ENCODE data around the gene TMX4. TPM values are rescaled to one million over a fixed set of nuclear protein-coding genes. Genes with fewer than 3 reads are reported as not detected.
A peak's percentile ranks its signal among the peaks of the same experiment; 100 is the strongest.

Gene TMX4
- total and polyA plus RNA-seq, 5 donors from 2014 or later = 71.7 to 111 (median 90.2) TPM

DNA sequence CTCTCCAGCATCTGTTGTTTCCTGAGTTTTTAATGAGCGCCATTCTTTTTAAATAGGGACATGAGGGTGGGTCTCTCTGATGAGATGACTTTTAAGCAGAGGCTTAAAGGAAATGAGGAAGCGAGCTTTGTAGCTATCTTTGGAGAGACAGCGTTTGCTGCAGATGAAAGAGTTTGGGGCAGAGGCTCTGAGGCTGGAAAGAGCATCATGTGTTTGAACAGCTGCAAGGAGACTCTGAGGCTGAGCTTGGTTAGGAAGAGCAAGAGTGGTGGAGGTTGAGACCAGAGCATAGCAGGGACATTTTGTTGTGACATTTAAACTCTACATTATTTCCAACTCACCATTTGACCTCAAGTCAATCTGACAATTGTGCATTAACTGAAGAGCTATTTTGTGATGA, 38.3 kb upstream of the TMX4 start:
- Mint-ChIP-seq H3K4me1 (no peaks in the 10 kb centered on the region), H3K9me3 (peaks cover 0 to 1% (median 0%) of the 10 kb centered on the region in 7 donors), H3K4me3 (no peak overlapping the region), H3K36me3 (no peaks in the 10 kb centered on the region), H3K27ac (no peak overlapping the region), H3K27me3 (no peaks in the 10 kb centered on the region)
- Histone ChIP-seq H3K4me3 (ENCODE audit: low read depth, low read length) (no peak overlapping the region), H3K4me1 (ENCODE audit: control insufficient read depth, insufficient read depth, low read length, poor library complexity, severe bottlenecking) (no peaks in the 10 kb centered on the region), H3K36me3 (ENCODE audit: control insufficient read depth, insufficient read depth, low read length) (no peaks in the 10 kb centered on the region), H3K27me3 (ENCODE audit: control insufficient read depth, insufficient read depth, low read length) (no peaks in the 10 kb centered on the region), H3K9me3 (ENCODE audit: control insufficient read depth in 2 of 2, low read length in 2 of 2) (no peaks in the 10 kb centered on the region), H3K27ac (ENCODE audit: insufficient read depth, low read length, poor library complexity, severe bottlenecking) (no peak overlapping the region)
- DNase-seq (no peak), ATAC-seq (ENCODE audit: low read depth in 2 of 2) (no peak)

- no peak overlapping the region for H3K27ac Mint-ChIP-seq
- Histone ChIP-seq H3K4me1 (ENCODE audit: control insufficient read depth, insufficient read depth, low read length, poor library complexity, severe bottlenecking) (no peaks in the 10 kb centered on the region), H3K4me3 (ENCODE audit: low read depth, low read length) (no peak overlapping the region), H3K27ac (ENCODE audit: insufficient read depth, low read length, poor library complexity, severe bottlenecking) (no peak overlapping the region), H3K27me3 (ENCODE audit: control insufficient read depth, insufficient read depth, low read length) (peaks cover 2% of the 10 kb centered on the region), H3K9me3 (ENCODE audit: control insufficient read depth in 2 of 2, low read length in 2 of 2) (no peaks in the 10 kb centered on the region), H3K36me3 (ENCODE audit: control insufficient read depth, insufficient read depth, low read length) (no peaks in the 10 kb centered on the region)
- no peak overlapping the region for H3K4me3 Mint-ChIP-seq
- H3K27me3 Mint-ChIP-seq = peaks cover 4% of the 10 kb centered on the region
- H3K36me3 Mint-ChIP-seq = no peaks in the 10 kb centered on the region
- peaks cover 0 to 1% (median 0%) of the 10 kb centered on the region in 7 donors for H3K9me3 Mint-ChIP-seq
- no peak for ATAC-seq (ENCODE audit: low read depth in 2 of 2)
- DNase-seq = no peak
- no peaks in the 10 kb centered on the region for H3K4me1 Mint-ChIP-seq
Observed at GRCh38 chr20:8055096-8055495, 35.5 kb upstream of the TMX4 start.

DNA sequence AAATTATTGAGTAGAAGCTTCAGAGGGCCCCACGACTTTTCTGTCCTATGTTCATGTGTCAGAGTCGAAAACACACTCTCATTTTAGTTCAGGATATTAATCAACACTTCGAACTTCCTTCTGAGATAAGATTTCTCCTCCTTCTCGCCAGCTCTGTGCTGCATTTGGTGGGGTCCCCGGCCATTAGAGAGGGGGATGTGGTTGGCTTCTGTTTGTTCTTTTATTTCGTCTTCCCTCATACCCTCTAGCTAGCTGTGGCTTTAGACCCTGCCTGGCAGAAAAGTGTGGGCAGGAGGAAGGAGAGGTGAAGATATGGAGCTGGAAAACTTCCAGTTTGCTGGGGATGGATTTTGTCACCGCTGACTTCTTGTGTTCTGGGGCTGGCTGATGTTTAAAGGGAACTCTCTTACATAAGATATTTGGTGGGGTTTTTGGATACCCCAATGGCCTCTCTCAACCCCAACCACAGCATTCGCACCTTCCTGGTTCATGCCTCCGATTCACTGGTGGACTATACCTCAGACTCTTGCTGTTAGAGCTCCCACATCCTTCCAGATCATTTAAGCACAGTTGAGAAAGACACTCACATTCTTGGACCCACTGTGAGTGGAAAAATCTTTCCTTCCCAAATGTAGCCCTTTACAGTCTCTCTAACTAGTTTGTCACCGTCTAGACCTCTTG, 30.7 kb upstream of the TMX4 start:
- ATAC-seq (ENCODE audit: low read depth in 2 of 2) (no peak), DNase-seq (no peak)
- H3K9me3 ChIP-seq (ENCODE audit: control insufficient read depth in 2 of 2, low read length in 2 of 2) = no peaks in the 10 kb centered on the region
- peaks cover 3% of the 10 kb centered on the region for H3K27me3 ChIP-seq (ENCODE audit: control insufficient read depth, insufficient read depth, low read length)
- H3K4me3 ChIP-seq (ENCODE audit: low read depth, low read length) = no peak overlapping the region
- Mint-ChIP-seq H3K36me3 (no peaks in the 10 kb centered on the region), H3K27ac (no peak overlapping the region), H3K9me3 (no peaks in the 10 kb centered on the region), H3K27me3 (peaks cover 20% of the 10 kb centered on the region), H3K4me1 (no peaks in the 10 kb centered on the region), H3K4me3 (no peak overlapping the region)
- H3K4me1 ChIP-seq (ENCODE audit: control insufficient read depth, insufficient read depth, low read length, poor library complexity, severe bottlenecking) = no peaks in the 10 kb centered on the region
- H3K27ac ChIP-seq (ENCODE audit: insufficient read depth, low read length, poor library complexity, severe bottlenecking) = no peak overlapping the region
- no peaks in the 10 kb centered on the region for H3K36me3 ChIP-seq (ENCODE audit: control insufficient read depth, insufficient read depth, low read length)

- peaks cover 6% of the 10 kb centered on the region for H3K27me3 ChIP-seq (ENCODE audit: control insufficient read depth, insufficient read depth, low read length)
- Mint-ChIP-seq H3K27ac (peak overlapping the region in 1 of 3 donors; percentile 54), H3K4me3 (no peak overlapping the region), H3K4me1 (no peaks in the 10 kb centered on the region), H3K36me3 (no peaks in the 10 kb centered on the region), H3K9me3 (no peaks in the 10 kb centered on the region), H3K27me3 (peaks cover 20% of the 10 kb centered on the region)
- no peaks in the 10 kb centered on the region for H3K36me3 ChIP-seq (ENCODE audit: control insufficient read depth, insufficient read depth, low read length)
- H3K4me1 ChIP-seq (ENCODE audit: control insufficient read depth, insufficient read depth, low read length, poor library complexity, severe bottlenecking) = no peaks in the 10 kb centered on the region
- ATAC-seq (ENCODE audit: low read depth in 2 of 2) = no peak
- no peak overlapping the region for H3K4me3 ChIP-seq (ENCODE audit: low read depth, low read length)
- DNase-seq = no peak
- no peaks in the 10 kb centered on the region for H3K9me3 ChIP-seq (ENCODE audit: control insufficient read depth in 2 of 2, low read length in 2 of 2)
- no peak overlapping the region for H3K27ac ChIP-seq (ENCODE audit: insufficient read depth, low read length, poor library complexity, severe bottlenecking)
Observed at GRCh38 chr20:8049310-8049709, 29.7 kb upstream of the TMX4 start.

- peaks cover 0 to 4% (median 2%) of the 10 kb centered on the region in 4 donors for H3K4me1 Mint-ChIP-seq
- peaks cover 8% of the 10 kb centered on the region for H3K27me3 ChIP-seq (ENCODE audit: control insufficient read depth, insufficient read depth, low read length)
- ATAC-seq (ENCODE audit: low read depth in 2 of 2) (no peak), DNase-seq (no peak)
- peaks cover 16% of the 10 kb centered on the region for H3K27me3 Mint-ChIP-seq
- peaks cover 6% of the 10 kb centered on the region for H3K4me1 ChIP-seq (ENCODE audit: control insufficient read depth, insufficient read depth, low read length, poor library complexity, severe bottlenecking)
- no peak overlapping the region for H3K27ac ChIP-seq (ENCODE audit: insufficient read depth, low read length, poor library complexity, severe bottlenecking)
- H3K27ac Mint-ChIP-seq = no peak overlapping the region
- H3K4me3 Mint-ChIP-seq = no peak overlapping the region
- no peaks in the 10 kb centered on the region for H3K36me3 Mint-ChIP-seq
- H3K9me3 Mint-ChIP-seq = no peaks in the 10 kb centered on the region
- no peaks in the 10 kb centered on the region for H3K36me3 ChIP-seq (ENCODE audit: control insufficient read depth, insufficient read depth, low read length)
- H3K9me3 ChIP-seq (ENCODE audit: control insufficient read depth in 2 of 2, low read length in 2 of 2) = no peaks in the 10 kb centered on the region
- H3K4me3 ChIP-seq (ENCODE audit: low read depth, low read length) = no peak overlapping the region
Observed at GRCh38 chr20:8045946-8046345, 26.4 kb upstream of the TMX4 start.

- ATAC-seq (ENCODE audit: low read depth in 2 of 2) (peak; percentile 71 to 85), DNase-seq (peak; percentile 19 to 73 (median 70))
- Histone ChIP-seq H3K36me3 (ENCODE audit: control insufficient read depth, insufficient read depth, low read length) (no peaks in the 10 kb centered on the region), H3K4me1 (ENCODE audit: control insufficient read depth, insufficient read depth, low read length, poor library complexity, severe bottlenecking) (peaks cover 6% of the 10 kb centered on the region), H3K4me3 (ENCODE audit: low read depth, low read length) (no peak overlapping the region), H3K27me3 (ENCODE audit: control insufficient read depth, insufficient read depth, low read length) (peaks cover 12% of the 10 kb centered on the region), H3K9me3 (ENCODE audit: control insufficient read depth in 2 of 2, low read length in 2 of 2) (no peaks in the 10 kb centered on the region), H3K27ac (ENCODE audit: insufficient read depth, low read length, poor library complexity, severe bottlenecking) (no peak overlapping the region)
- H3K27me3 Mint-ChIP-seq = peaks cover 19% of the 10 kb centered on the region
- H3K4me1 Mint-ChIP-seq = peaks cover 0 to 4% (median 2%) of the 10 kb centered on the region in 4 donors
- no peak overlapping the region for H3K27ac Mint-ChIP-seq
- no peaks in the 10 kb centered on the region for H3K9me3 Mint-ChIP-seq
- H3K36me3 Mint-ChIP-seq = no peaks in the 10 kb centered on the region
- H3K4me3 Mint-ChIP-seq = no peak overlapping the region
Observed at GRCh38 chr20:8043687-8044282, 24.2 kb upstream of the TMX4 start.

- no peak overlapping the region for H3K4me3 ChIP-seq (ENCODE audit: low read depth, low read length)
- peaks cover 8% of the 10 kb centered on the region for H3K27me3 ChIP-seq (ENCODE audit: control insufficient read depth, insufficient read depth, low read length)
- DNase-seq = no peak
- Mint-ChIP-seq H3K36me3 (no peaks in the 10 kb centered on the region), H3K27me3 (peaks cover 9% of the 10 kb centered on the region), H3K4me1 (peaks cover 0 to 4% (median 2%) of the 10 kb centered on the region in 4 donors), H3K9me3 (peaks cover 0 to 2% (median 0%) of the 10 kb centered on the region in 7 donors), H3K27ac (no peak overlapping the region), H3K4me3 (no peak overlapping the region)
- no peaks in the 10 kb centered on the region for H3K36me3 ChIP-seq (ENCODE audit: control insufficient read depth, insufficient read depth, low read length)
- H3K4me1 ChIP-seq (ENCODE audit: control insufficient read depth, insufficient read depth, low read length, poor library complexity, severe bottlenecking) = peaks cover 6% of the 10 kb centered on the region
- H3K9me3 ChIP-seq (ENCODE audit: control insufficient read depth in 2 of 2, low read length in 2 of 2) = no peaks in the 10 kb centered on the region
- no peak overlapping the region for H3K27ac ChIP-seq (ENCODE audit: insufficient read depth, low read length, poor library complexity, severe bottlenecking)
- no peak for ATAC-seq (ENCODE audit: low read depth in 2 of 2)
Observed at GRCh38 chr20:8039042-8039441, 19.5 kb upstream of the TMX4 start.

- peaks cover 0 to 2% (median 0%) of the 10 kb centered on the region in 7 donors for H3K9me3 Mint-ChIP-seq
- peaks cover 9% of the 10 kb centered on the region for H3K27me3 Mint-ChIP-seq
- Histone ChIP-seq H3K27me3 (ENCODE audit: control insufficient read depth, insufficient read depth, low read length) (peaks cover 3% of the 10 kb centered on the region), H3K4me1 (ENCODE audit: control insufficient read depth, insufficient read depth, low read length, poor library complexity, severe bottlenecking) (no peaks in the 10 kb centered on the region), H3K27ac (ENCODE audit: insufficient read depth, low read length, poor library complexity, severe bottlenecking) (no peak overlapping the region), H3K36me3 (ENCODE audit: control insufficient read depth, insufficient read depth, low read length) (no peaks in the 10 kb centered on the region), H3K9me3 (ENCODE audit: control insufficient read depth in 2 of 2, low read length in 2 of 2) (no peaks in the 10 kb centered on the region), H3K4me3 (ENCODE audit: low read depth, low read length) (no peak overlapping the region)
- no peaks in the 10 kb centered on the region for H3K4me1 Mint-ChIP-seq
- DNase-seq (no peak), ATAC-seq (ENCODE audit: low read depth in 2 of 2) (no peak)
- no peak overlapping the region for H3K4me3 Mint-ChIP-seq
- no peak overlapping the region for H3K27ac Mint-ChIP-seq
- H3K36me3 Mint-ChIP-seq = no peaks in the 10 kb centered on the region
Observed at GRCh38 chr20:8036771-8037170, 17.2 kb upstream of the TMX4 start.
